ENCODE data around the gene WDR27.

DNA sequence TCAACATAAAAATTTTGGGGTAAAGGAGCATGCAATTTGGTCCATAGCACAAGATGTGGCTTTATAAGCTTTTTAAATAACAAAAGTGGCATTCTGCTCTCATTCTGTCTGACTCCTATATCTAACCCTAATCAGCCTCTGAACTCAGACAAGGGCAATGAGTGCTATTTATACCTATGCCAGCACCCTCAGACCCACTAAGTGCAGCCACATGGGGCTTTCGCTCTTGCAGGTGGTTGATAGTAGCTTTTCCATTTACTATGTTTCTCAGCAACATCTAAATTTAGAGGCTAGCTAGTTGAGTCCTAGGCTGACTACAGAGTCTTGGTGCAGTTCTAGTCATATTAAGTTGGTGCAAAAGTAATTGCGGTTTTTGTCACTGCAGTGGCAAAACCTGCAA lies 231.0 kb downstream of the WDR27 start:
- TF ChIP-seq, protein P1, sequence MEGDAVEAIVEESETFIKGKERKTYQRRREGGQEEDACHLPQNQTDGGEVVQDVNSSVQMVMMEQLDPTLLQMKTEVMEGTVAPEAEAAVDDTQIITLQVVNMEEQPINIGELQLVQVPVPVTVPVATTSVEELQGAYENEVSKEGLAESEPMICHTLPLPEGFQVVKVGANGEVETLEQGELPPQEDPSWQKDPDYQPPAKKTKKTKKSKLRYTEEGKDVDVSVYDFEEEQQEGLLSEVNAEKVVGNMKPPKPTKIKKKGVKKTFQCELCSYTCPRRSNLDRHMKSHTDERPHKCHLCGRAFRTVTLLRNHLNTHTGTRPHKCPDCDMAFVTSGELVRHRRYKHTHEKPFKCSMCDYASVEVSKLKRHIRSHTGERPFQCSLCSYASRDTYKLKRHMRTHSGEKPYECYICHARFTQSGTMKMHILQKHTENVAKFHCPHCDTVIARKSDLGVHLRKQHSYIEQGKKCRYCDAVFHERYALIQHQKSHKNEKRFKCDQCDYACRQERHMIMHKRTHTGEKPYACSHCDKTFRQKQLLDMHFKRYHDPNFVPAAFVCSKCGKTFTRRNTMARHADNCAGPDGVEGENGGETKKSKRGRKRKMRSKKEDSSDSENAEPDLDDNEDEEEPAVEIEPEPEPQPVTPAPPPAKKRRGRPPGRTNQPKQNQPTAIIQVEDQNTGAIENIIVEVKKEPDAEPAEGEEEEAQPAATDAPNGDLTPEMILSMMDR (IDR thresholded peaks at IDR 0.05; ENCODE audit: insufficient read depth, low read length, poor library complexity, severe bottlenecking): no peak
- TF ChIP-seq EZH2phosphoT487 (conservative IDR thresholded peaks at IDR 0.05; ENCODE audit: low read length): no peak
